RCC 7860 (cell line): ENCODE data around the gene TMEM50A.
"Not testable (repeated sequence)": the region's sequence is repeated elsewhere in the genome, so short reads cannot be mapped to it uniquely, and the experiment has no call there.

Experiments
- DNase-seq: peaks from one replicate; pipeline ENCODE4 v3.0.0-alpha.2; 2015; ENCODE audit warnings: low spot score
- FAIRE-seq: peaks from 2 replicates; lab custom pipeline; 2012; peaks lifted over from hg19 to GRCh38; lab: Jason Lieb, UNC

TMEM50A gene

DNA sequence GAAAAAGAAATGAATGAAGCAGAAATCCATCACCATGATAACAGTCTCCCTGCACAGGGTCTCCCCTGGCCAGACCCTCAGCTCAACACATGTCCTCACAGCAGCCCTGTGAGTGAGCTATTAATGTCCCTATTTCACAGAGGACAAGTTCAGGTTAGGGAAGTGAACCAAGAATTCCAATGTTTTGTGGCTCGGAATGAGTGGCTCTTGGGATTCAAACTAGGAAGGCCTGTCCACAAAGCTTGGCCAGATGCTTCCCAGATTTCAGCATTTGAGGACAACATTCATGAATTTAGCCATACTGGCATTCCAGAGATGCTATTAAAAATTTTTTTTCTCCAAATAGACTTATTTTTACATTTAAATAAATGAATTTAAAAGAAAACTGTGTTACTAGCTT, 44.4 kb downstream of the TMEM50A start:
- not testable (repeated sequence) for FAIRE-seq, DNase-seq

DNA sequence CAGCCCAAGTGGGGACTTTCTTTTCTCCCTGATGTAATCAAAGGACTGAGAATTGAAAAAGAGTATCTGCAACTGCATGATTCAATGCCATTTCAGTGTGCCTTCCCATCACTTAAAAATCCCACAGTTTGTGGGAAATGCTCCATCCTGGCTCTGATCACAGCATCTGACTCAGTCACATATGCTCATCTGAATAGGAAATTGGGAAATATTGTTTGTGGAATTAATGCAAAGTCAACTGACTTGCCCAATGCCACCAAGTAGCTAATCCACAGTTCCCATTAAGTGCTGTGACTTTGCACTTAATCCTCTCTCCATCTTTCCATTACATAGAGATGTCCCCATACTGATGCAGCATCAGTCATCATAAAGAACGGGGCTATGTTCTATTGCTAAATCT, 45.0 kb downstream of the TMEM50A start:
- not testable (repeated sequence) for FAIRE-seq, DNase-seq

DNA sequence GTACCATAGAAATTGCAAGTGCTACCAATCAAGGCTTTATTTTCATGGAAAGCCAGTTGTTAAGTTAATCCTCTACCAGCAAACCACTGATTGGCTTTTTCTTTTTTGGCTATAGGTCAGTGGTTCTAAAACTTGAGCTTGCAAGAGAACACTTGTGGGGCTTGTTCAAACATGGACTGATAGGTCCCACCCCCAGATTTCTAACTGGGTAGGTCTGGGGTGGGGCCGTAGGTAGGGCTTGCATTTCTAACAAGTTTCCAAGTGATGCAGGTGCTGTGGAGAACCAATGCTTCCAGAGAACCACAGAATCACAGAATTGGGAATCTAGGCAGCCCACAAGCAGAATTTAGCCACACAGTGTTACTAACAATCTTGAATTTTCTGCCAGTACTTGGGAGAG, 45.7 kb downstream of the TMEM50A start:
- FAIRE-seq, DNase-seq: not testable (repeated sequence)

DNA sequence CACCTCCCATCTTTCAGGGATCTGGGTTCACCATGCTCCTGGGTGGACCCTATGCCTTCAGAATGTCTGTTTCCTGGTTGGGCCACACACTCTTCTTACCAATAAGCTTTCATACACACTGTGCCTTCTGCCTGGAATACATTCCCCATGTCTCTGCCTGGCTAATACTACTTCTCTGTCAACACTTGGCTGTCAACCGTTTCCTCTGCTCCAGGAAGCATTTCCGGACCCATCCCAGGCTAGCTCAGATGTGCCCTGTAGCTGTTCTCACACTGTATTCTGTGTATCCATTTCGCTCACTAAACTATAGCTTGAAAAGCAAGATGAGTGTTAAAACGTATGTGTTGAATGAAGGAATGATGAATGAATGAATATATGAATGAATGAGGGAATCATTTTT, 49.0 kb downstream of the TMEM50A start:
- DNase-seq, FAIRE-seq: not testable (repeated sequence)

DNA sequence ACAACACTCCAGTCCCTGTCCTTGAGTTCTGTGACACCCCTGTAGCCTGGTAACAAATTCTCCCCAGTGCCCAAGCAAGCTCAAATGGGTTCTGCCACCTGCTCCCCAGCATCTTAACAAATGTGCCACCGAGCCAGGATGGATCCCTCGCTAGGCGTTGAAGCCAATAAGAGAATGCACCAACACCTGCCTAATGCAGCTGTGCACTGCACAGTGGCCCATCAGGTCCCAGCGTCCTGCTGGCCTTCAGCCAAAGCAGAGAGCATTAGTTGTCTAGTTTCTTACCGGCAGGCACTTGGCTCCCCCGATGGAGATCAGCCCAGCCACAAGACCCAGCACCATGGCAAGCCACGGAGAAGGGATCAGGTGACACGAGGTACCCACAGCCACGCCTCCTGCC, 50.6 kb downstream of the TMEM50A start:
- not testable (repeated sequence) for DNase-seq, FAIRE-seq

DNA sequence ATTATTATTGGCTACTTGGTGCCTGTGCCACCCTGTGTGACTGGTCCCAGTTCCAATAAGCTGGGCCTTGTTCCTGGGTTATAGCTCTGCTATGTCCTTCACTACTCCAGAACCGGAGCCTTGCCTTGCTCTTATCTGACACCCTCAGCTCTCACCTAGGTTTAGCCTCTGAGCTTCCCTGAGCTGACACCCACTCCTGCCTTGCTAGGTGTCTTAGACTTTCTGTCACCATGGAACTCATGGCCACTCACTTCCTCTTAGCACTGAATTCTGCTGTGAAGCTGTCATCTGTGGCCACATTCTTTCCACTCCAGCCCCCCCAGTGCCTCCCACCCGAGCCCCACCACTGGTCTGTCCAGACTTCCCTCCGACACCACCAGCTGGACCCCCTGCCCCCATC, 51.6 kb downstream of the TMEM50A start:
- FAIRE-seq: not testable (repeated sequence)

DNA sequence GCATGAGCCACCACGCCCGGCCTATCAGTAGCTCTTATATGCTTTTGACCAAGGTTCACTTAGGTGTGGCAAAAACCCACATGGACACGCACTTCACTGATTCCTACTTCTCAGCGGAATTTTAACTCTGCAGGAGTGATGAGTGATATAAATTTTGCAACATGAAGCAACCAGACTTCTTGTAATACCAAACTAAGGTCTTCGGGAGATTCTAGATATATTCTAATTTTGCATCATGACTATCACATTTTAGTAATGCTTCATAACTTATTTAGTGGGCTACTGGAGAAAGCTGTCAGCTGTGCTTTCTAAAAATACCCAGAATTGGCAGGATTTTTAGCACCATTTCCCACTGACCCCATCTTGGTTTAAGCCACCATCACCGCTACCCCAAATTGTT, 54.7 kb downstream of the TMEM50A start:
- DNase-seq: no peak
- FAIRE-seq: no peak

More for the DNA sequence above, 51.6 kb downstream of the TMEM50A start:
- not testable (repeated sequence) for DNase-seq

DNA sequence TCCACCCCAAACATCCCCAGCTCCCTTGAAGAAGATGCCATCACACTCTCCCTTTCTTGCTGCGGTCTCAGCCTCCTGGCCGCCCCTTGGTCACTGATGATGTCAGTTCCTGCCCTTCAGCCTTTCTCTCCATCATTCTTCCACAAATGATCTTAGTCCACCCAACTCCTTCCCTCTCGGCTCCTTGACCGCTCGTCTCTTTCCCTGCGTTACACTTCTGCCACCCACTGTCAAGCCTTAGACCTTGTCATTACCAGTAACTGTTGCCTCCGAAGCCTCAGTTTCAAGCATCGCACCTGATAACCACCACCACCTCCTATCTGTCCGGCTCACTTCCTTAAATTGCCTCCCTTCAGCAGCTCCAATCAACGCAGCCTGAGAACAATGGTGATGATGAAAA, 59.4 kb downstream of the TMEM50A start:
- DNase-seq, FAIRE-seq: not testable (repeated sequence)

DNA sequence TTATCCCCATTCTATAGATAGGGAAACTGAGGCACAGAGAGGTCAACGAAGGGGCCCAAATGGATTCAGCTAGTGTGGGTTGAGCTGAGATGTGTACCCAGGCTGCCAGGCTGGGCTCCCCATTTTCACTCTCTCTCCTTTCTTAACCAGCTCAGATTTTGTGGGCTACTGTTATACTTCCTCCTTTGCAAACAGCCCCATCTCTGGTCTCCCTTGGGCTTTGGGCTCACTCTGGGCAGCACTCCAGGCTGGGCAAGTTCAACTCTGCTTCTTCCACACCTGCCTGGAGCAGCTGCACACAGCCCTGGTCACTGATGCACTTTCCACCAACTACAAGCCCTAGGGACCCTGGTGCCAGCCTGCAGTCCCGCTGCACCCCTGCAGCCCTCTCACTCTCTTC, 59.9 kb downstream of the TMEM50A start:
- not testable (repeated sequence) for DNase-seq, FAIRE-seq

DNA sequence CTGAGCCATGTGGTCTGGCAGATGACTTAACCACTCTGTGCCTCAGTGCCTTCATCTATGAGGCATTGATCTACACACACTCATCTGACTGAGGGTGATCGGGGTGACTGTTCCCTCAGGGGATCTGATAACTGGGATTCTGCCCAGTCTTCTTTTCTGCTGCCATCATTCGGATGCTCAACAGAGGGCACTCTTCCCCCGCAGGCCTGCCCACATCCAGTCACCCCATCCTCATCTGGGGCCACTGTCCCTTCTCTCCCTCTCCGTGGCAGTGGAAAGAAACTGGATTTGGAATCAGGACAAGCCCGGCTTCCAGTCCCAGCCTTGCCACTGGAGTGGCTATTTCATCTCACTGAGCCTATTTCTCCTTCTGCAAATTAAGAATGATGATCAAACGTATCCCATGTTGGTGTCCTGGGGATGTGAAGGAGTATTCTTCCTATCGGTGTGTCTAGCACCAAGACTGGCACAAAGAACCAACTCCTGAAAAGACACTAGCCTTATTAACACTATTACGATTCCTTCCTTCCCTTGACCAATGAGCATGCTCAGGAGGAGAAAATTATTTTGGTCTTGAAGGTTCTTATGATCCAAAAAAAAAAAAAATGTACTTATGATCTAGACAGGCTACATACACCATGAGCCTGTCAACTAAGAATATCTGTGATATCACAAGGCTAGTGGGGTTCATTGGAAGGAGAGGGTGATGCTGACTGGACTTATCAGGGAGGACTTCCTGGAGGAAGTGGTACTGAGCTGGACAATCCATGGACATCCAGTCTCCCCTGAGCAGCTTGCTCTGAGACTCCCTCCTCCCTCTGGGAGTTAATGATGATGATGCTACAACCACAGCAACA, 65.0 kb downstream of the TMEM50A start:
- FAIRE-seq, DNase-seq: not testable (repeated sequence)

DNA sequence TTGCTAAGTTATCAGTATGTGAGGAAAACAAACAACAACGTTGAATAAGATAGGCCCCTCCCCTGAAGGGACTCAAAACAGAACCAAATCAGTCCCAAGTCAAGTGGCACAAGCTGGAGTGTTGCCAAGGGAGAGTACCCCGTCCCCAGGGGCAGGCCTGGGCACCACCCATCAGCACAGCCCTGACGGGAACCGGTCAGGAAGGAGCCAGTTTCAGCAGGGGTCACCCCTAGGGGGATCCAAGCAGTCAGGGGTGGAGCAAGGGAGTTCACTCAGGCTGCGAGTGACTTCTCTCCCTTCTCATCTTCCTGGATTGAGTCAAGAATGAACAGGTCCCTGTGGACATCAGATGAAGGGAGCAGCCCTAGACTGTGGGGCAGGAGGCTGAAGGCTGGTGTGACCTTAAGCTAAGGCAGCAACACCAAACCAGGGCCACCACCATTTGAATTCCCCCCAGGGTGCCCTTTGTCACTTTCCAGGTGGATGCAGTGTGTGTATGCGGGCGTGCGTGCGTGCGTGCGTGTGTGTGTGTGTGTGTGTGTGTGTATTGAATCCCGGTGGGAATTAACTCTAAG, 67.7 kb downstream of the TMEM50A start:
- DNase-seq, FAIRE-seq: not testable (repeated sequence)

DNA sequence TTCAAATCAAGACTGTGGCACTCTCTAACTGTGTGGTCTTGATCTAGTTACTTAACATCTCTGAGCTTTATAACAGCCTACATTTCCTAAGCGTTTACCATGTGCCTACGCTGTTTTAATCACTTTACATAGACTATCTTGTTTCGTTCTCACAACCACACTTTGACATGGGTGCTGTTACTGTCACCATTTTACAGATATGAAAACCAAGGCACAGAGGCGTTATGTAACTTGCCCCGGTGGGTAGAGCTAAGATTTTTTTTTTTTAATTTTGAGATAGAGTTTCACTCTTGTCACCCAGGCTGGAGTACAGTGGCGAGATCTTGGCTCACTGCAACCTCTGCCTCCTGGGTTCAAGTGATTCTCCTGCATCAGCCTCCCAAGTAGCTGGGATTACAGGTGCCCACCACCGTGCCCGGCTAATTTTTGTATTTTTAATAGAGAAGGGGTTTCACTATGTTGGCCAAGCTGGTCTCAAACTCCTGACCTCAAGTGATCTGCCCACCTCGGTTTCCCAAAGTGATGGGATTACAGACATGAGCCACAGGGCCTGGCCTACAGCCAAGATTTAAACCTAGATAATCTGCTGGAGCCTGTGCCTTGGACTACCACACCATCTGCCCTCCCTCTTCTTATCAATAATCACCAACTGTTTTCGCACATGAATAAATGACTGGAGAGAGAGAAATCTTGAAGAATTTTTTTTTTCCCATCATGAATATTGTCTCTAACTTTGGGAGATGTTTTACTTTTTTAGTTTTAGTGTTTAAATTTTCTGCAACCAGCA, 71.7 kb downstream of the TMEM50A start:
- not testable (repeated sequence) for FAIRE-seq, DNase-seq
